ENCODE results near the gene ZDHHC9.
"Not testable (repeated sequence)": the region's sequence is repeated elsewhere in the genome, so short reads cannot be mapped to it uniquely, and the experiment has no call there.

Gene ZDHHC9

GRCh38 chrX:129843459-129844306 lies at the start of gene ZDHHC9:
Gene ZDHHC9 (minus strand): TSS chrX:129843886. CDS start chrX:129841945, 1,941 bp downstream.
- peak; percentile 77 for DNase-seq (ENCODE audit: low spot score)

GRCh38 chrX:129877401-129877800 lies 33.7 kb upstream of the ZDHHC9 start:
- no peak for DNase-seq (ENCODE audit: low spot score)

- no peak for DNase-seq (ENCODE audit: low spot score)
Observed at GRCh38 chrX:129876771-129877305, 33.2 kb upstream of the ZDHHC9 start.

- DNase-seq (ENCODE audit: low spot score), result no peak
Observed at GRCh38 chrX:129875669-129876068, 32.0 kb upstream of the ZDHHC9 start.

- DNase-seq (ENCODE audit: low spot score), result no peak
Observed at GRCh38 chrX:129872524-129872923, 28.8 kb upstream of the ZDHHC9 start.

GRCh38 chrX:129866321-129866720 lies 22.6 kb upstream of the ZDHHC9 start:
- not testable (repeated sequence) for DNase-seq (ENCODE audit: low spot score)

- DNase-seq (ENCODE audit: low spot score), result not testable (repeated sequence)
Observed at GRCh38 chrX:129859134-129859533, 15.4 kb upstream of the ZDHHC9 start.

- not testable (repeated sequence) for DNase-seq (ENCODE audit: low spot score)
Observed at GRCh38 chrX:129851825-129852224, 8.1 kb upstream of the ZDHHC9 start.

GRCh38 chrX:129846716-129847115 lies 3.0 kb upstream of the ZDHHC9 start:
- no peak for DNase-seq (ENCODE audit: low spot score)

GRCh38 chrX:129845616-129846190 lies 2.0 kb upstream of the ZDHHC9 start:
- DNase-seq (ENCODE audit: low spot score), result no peak

GRCh38 chrX:129843209-129843458 lies 552 bp downstream of the ZDHHC9 start:
- DNase-seq (ENCODE audit: low spot score), result no peak

GRCh38 chrX:129842510-129843208 lies 1.0 kb downstream of the ZDHHC9 start:
- DNase-seq (ENCODE audit: low spot score), result no peak

GRCh38 chrX:129840344-129840743 lies 3.3 kb downstream of the ZDHHC9 start:
- DNase-seq (ENCODE audit: low spot score), result no peak

- no peak for DNase-seq (ENCODE audit: low spot score)
Observed at GRCh38 chrX:129836827-129837226, 6.9 kb downstream of the ZDHHC9 start.

- DNase-seq (ENCODE audit: low spot score), result no peak
Observed at GRCh38 chrX:129833153-129833990, 10.3 kb downstream of the ZDHHC9 start.

- DNase-seq (ENCODE audit: low spot score), result no peak
Observed at GRCh38 chrX:129831091-129831885, 12.4 kb downstream of the ZDHHC9 start.

GRCh38 chrX:129830494-129830893 lies 13.2 kb downstream of the ZDHHC9 start:
- DNase-seq (ENCODE audit: low spot score), result no peak

GRCh38 chrX:129825746-129826505 lies 17.8 kb downstream of the ZDHHC9 start:
- DNase-seq (ENCODE audit: low spot score), result no peak

GRCh38 chrX:129824620-129825019 lies 19.1 kb downstream of the ZDHHC9 start:
- DNase-seq (ENCODE audit: low spot score), result no peak

- DNase-seq (ENCODE audit: low spot score), result no peak
Observed at GRCh38 chrX:129823522-129823921, 20.2 kb downstream of the ZDHHC9 start.
